Glutamatergic neuron (in vitro differentiated cells): ENCODE results near the gene PLCB4. TPM values are rescaled to one million over a fixed set of nuclear protein-coding genes. Genes with fewer than 3 reads are reported as not detected.

Experiments used
- DNase-seq: peaks from one replicate; pipeline ENCODE4 v3.0.0; 2022
- H3K27ac Mint-ChIP-seq: one replicate; pipeline ENCODE4 v1.8.0; 2020; ENCODE audit warnings: mild to moderate bottlenecking, mixed read lengths, inconsistent platforms; ENCODE audit not compliant: unreplicated experiment
- H3K27me3 Mint-ChIP-seq: one replicate; pipeline ENCODE4 v1.8.0; 2020; ENCODE audit warnings: mild to moderate bottlenecking, moderate library complexity, mixed read lengths, inconsistent platforms; ENCODE audit not compliant: unreplicated experiment
- H3K36me3 Mint-ChIP-seq: one replicate; pipeline ENCODE4 v1.8.0; 2020; ENCODE audit warnings: mild to moderate bottlenecking, mixed read lengths, inconsistent platforms; ENCODE audit not compliant: unreplicated experiment
- H3K4me1 Mint-ChIP-seq: one replicate; pipeline ENCODE4 v1.8.0; 2020; ENCODE audit warnings: mild to moderate bottlenecking, low read depth, mixed read lengths, inconsistent platforms; ENCODE audit not compliant: unreplicated experiment
- H3K4me3 Mint-ChIP-seq: one replicate; pipeline ENCODE4 v1.8.0; 2020; ENCODE audit warnings: mild to moderate bottlenecking, mixed read lengths, inconsistent platforms; ENCODE audit not compliant: unreplicated experiment
- H3K9me3 Mint-ChIP-seq: one replicate; pipeline ENCODE4 v1.8.0; 2020; ENCODE audit warnings: mild to moderate bottlenecking, moderate library complexity, mixed read lengths, inconsistent platforms; ENCODE audit not compliant: unreplicated experiment
- CTCF ChIP-seq: fragments of 200-600 bp; sonication (generic); IDR thresholded peaks from one replicate; pipeline ENCODE4 v1.5.0; 2021; ENCODE audit not compliant: partially characterized antibody, unreplicated experiment
- total RNA-seq: library from RNA; stranded (reverse); fragmentation: NEBNext Ultra II Directional; extraction: Animal tissue kit (Norgen Biotek cat#: 25700); gene quantifications from one replicate; pipeline ENCODE4 v1.2.1, GENCODE V29; 2021; ENCODE audit not compliant: unreplicated experiment

Gene PLCB4
- total RNA-seq, 1 donor from 2014 or later: 28.9 TPM

GRCh38 chr20:9227896-9228615, 159.2 kb downstream of the PLCB4 start:
- Mint-ChIP-seq H3K36me3 (no peaks in the 10 kb centered on the region), H3K4me3 (no peak overlapping the region), H3K27ac (no peak overlapping the region), H3K9me3 (no peaks in the 10 kb centered on the region), H3K27me3 (no peaks in the 10 kb centered on the region), H3K4me1 (peaks cover 7% of the 10 kb centered on the region)
- TF ChIP-seq CTCF: no peak
- DNase-seq: no peak

GRCh38 chr20:9228774-9229450, 160.0 kb downstream of the PLCB4 start:
- Mint-ChIP-seq H3K4me3 (no peak overlapping the region), H3K36me3 (no peaks in the 10 kb centered on the region), H3K27me3 (no peaks in the 10 kb centered on the region), H3K9me3 (no peaks in the 10 kb centered on the region), H3K27ac (no peak overlapping the region), H3K4me1 (peaks cover 7% of the 10 kb centered on the region)
- no peak for DNase-seq
- no peak for TF ChIP-seq CTCF

GRCh38 chr20:9230406-9230805, 161.5 kb downstream of the PLCB4 start:
- TF ChIP-seq CTCF: no peak
- H3K36me3 Mint-ChIP-seq: no peaks in the 10 kb centered on the region
- H3K27me3 Mint-ChIP-seq: no peaks in the 10 kb centered on the region
- peaks cover 7% of the 10 kb centered on the region for H3K4me1 Mint-ChIP-seq
- no peak for DNase-seq
- H3K9me3 Mint-ChIP-seq: no peaks in the 10 kb centered on the region
- H3K27ac Mint-ChIP-seq: no peak overlapping the region
- no peak overlapping the region for H3K4me3 Mint-ChIP-seq

- Mint-ChIP-seq H3K36me3 (no peaks in the 10 kb centered on the region), H3K9me3 (no peaks in the 10 kb centered on the region), H3K27ac (no peak overlapping the region), H3K4me1 (no peaks in the 10 kb centered on the region), H3K27me3 (no peaks in the 10 kb centered on the region), H3K4me3 (no peak overlapping the region)
- no peak for DNase-seq
- no peak for TF ChIP-seq CTCF
Measured at GRCh38 chr20:9233804-9234203, 164.9 kb downstream of the PLCB4 start.

GRCh38 chr20:9235518-9235917, 166.6 kb downstream of the PLCB4 start:
- TF ChIP-seq CTCF: no peak
- Mint-ChIP-seq H3K4me1 (no peaks in the 10 kb centered on the region), H3K4me3 (no peak overlapping the region), H3K36me3 (no peaks in the 10 kb centered on the region), H3K27me3 (no peaks in the 10 kb centered on the region), H3K9me3 (no peaks in the 10 kb centered on the region), H3K27ac (no peak overlapping the region)
- DNase-seq: no peak
